HG03135 (cell line): ENCODE results near the gene MEX3B.
"Not testable (repeated sequence)": the region's sequence is repeated elsewhere in the genome, so short reads cannot be mapped to it uniquely, and the experiment has no call there.

Source experiments
- ATAC-seq: cut with Tn5 transposase; IDR thresholded peaks from one replicate; pipeline ENCODE4 v1.9.1; 2021; ENCODE audit warnings: mild to moderate bottlenecking, moderate library complexity; ENCODE audit not compliant: unreplicated experiment

MEX3B gene

GRCh38 chr15:82051664-82052063, 5.8 kb upstream of the MEX3B start:
- no peak for ATAC-seq

GRCh38 chr15:82048811-82049210, 3.0 kb upstream of the MEX3B start:
- ATAC-seq = no peak

- peak; percentile 3 for ATAC-seq
Measured at GRCh38 chr15:82047453-82048400, 1.9 kb upstream of the MEX3B start.

GRCh38 chr15:82046666-82047452, 1.0 kb upstream of the MEX3B start:
- peak; percentile 65 for ATAC-seq

- peak; percentile 2 for ATAC-seq
Measured at GRCh38 chr15:82045179-82045891, 483 bp downstream of the MEX3B start.

- no peak for ATAC-seq
Measured at GRCh38 chr15:82044373-82045178, 1.2 kb downstream of the MEX3B start.

GRCh38 chr15:82043796-82044372, 1.9 kb downstream of the MEX3B start:
- ATAC-seq = no peak

- ATAC-seq = no peak
Measured at GRCh38 chr15:82043130-82043673, 2.6 kb downstream of the MEX3B start.

GRCh38 chr15:82040862-82041261, 5.0 kb downstream of the MEX3B start:
- no peak for ATAC-seq

- no peak for ATAC-seq
Measured at GRCh38 chr15:82040390-82040789, 5.4 kb downstream of the MEX3B start.

- ATAC-seq = no peak
Measured at GRCh38 chr15:82039871-82040270, 5.9 kb downstream of the MEX3B start.

GRCh38 chr15:82036461-82036860, 9.4 kb downstream of the MEX3B start:
- no peak for ATAC-seq

- no peak for ATAC-seq
Measured at GRCh38 chr15:82031871-82032270, 13.9 kb downstream of the MEX3B start.

- no peak for ATAC-seq
Measured at GRCh38 chr15:82030176-82030575, 15.6 kb downstream of the MEX3B start.

GRCh38 chr15:82028163-82028562, 17.7 kb downstream of the MEX3B start:
- ATAC-seq = not testable (repeated sequence)

GRCh38 chr15:82021992-82022391, 23.8 kb downstream of the MEX3B start:
- ATAC-seq = no peak

GRCh38 chr15:82020625-82021394, 25.0 kb downstream of the MEX3B start:
- ATAC-seq = no peak

- ATAC-seq = no peak
Measured at GRCh38 chr15:82018201-82018600, 27.6 kb downstream of the MEX3B start.

- no peak for ATAC-seq
Measured at GRCh38 chr15:82017656-82018055, 28.2 kb downstream of the MEX3B start.
